Dermis microvascular lymphatic vessel endothelial cell (primary cell): ENCODE data around the gene LECT2. TPM values are rescaled to one million over a fixed set of nuclear protein-coding genes. Genes with fewer than 3 reads are reported as not detected.

Experiments
- DNase-seq, 2 donors: peaks; one replicate each; pipeline versions ENCODE4 v3.0.0 to v3.0.0-alpha.2; 2010; ENCODE audit warnings: low read depth in 2 of 2
- total RNA-seq: library from RNA; depleted of rRNA; stranded (reverse); fragments of >200 nt; gene quantifications from 2 replicates; pipeline ENCODE4 v1.2.1, GENCODE V29; 2014

The LECT2 gene
- total RNA-seq, 1 donor from 2014 or later: not detected

- no peak for DNase-seq
Measured at GRCh38 chr5:135937245-135937911, 17.4 kb downstream of the LECT2 start.

- DNase-seq: no peak
Measured at GRCh38 chr5:135934939-135935338, 19.8 kb downstream of the LECT2 start.

GRCh38 chr5:135930949-135931295 is 23.9 kb downstream of the LECT2 start:
- DNase-seq: no peak

GRCh38 chr5:135930029-135930948 is 24.5 kb downstream of the LECT2 start:
- no peak for DNase-seq

- DNase-seq: no peak
Measured at GRCh38 chr5:135921388-135921787, 33.4 kb downstream of the LECT2 start.

- no peak for DNase-seq
Measured at GRCh38 chr5:135920199-135920598, 34.6 kb downstream of the LECT2 start.

GRCh38 chr5:135916638-135917263 is 38.0 kb downstream of the LECT2 start:
- DNase-seq: no peak

GRCh38 chr5:135915466-135916001 is 39.2 kb downstream of the LECT2 start:
- DNase-seq: no peak

GRCh38 chr5:135913713-135914626 is 40.8 kb downstream of the LECT2 start:
- DNase-seq: no peak

- DNase-seq: no peak
Measured at GRCh38 chr5:135905144-135905543, 49.6 kb downstream of the LECT2 start.

GRCh38 chr5:135901633-135902032 is 53.1 kb downstream of the LECT2 start:
- no peak for DNase-seq

GRCh38 chr5:135900276-135900675 is 54.5 kb downstream of the LECT2 start:
- DNase-seq: no peak

GRCh38 chr5:135898651-135899050 is 56.1 kb downstream of the LECT2 start:
- no peak for DNase-seq

Other genes starting within 250 kb of the LECT2 start
- not detected in 2 replicates for gene SLC25A48, start 120.3 kb downstream of the LECT2 start, total RNA-seq
- not detected in 2 replicates for gene IL9, start 59.1 kb downstream of the LECT2 start, total RNA-seq
- 2.4 and 10.5 TPM in 2 replicates for gene TGFBI, start 74.0 kb upstream of the LECT2 start, total RNA-seq
- 29.0 and 38.6 TPM in 2 replicates for gene SMAD5, start 177.9 kb upstream of the LECT2 start, total RNA-seq
- not detected in 2 replicates for gene SMIM32, start 238.2 kb upstream of the LECT2 start, total RNA-seq